CD4-positive, alpha-beta T cell (primary cell): ENCODE measurements around the gene SBK1. TPM values are rescaled to one million over a fixed set of nuclear protein-coding genes. Genes with fewer than 3 reads are reported as not detected.

ENCODE experiments used
- ATAC-seq: fragments of 200-7000 bp; cut with Tn5 transposase; one replicate; pipeline ENCODE4 v1.10.0; 2022; ENCODE audit warnings: mild to moderate bottlenecking; ENCODE audit not compliant: poor library complexity
- CTCF ChIA-PET: fragments of 350-600 bp; sonication (Branson Sonifier 250); formaldehyde crosslinking; loops from one replicate; lab custom pipeline; 2021; ENCODE audit warnings: antibody characterized with exemption, inconsistent platforms; lab: Charles Lee
- POLR2A ChIA-PET: fragments of 350-600 bp; sonication (Branson Sonifier 250); formaldehyde crosslinking; loops from one replicate; lab custom pipeline; 2021; ENCODE audit warnings: antibody characterized with exemption, inconsistent platforms; lab: Charles Lee
- DNase-seq, 14 experiments: peaks; one replicate each; pipeline ENCODE4 v3.0.0-alpha.2; 2013 to 2020; ENCODE audit warnings: mixed read lengths in 2 of 14
- H3K27ac ChIP-seq, 2 donors: one replicate each; pipeline versions ENCODE4 v1.5.1 to v1.7.0; 2013; ENCODE audit warnings: low read length in 2 of 2, low read depth in 1 of 2, mild to moderate bottlenecking in 1 of 2
- H3K27me3 ChIP-seq, 2 experiments: 1 replicate in 1 of 2; 2 replicates in 1 of 2; pipeline versions ENCODE4 v1.6.1 to v1.7.0; 2013; ENCODE audit warnings: low read length in 2 of 2, control low read depth in 1 of 2, mild to moderate bottlenecking in 1 of 2, moderate library complexity in 1 of 2; ENCODE audit not compliant: insufficient read depth in 2 of 2, control insufficient read depth in 1 of 2
- H3K36me3 ChIP-seq: one replicate; pipeline ENCODE4 v1.6.1; 2013; ENCODE audit warnings: low read length, control low read depth; ENCODE audit not compliant: insufficient read depth
- H3K4me1 ChIP-seq: one replicate; pipeline ENCODE4 v1.6.1; 2013; ENCODE audit warnings: low read length, control low read depth; ENCODE audit not compliant: insufficient read depth
- H3K4me3 ChIP-seq: one replicate; pipeline ENCODE4 v1.5.1; 2013; ENCODE audit warnings: mild to moderate bottlenecking, low read length, moderate library complexity
- H3K9me3 ChIP-seq, 2 experiments: 1 replicate in 1 of 2; 2 replicates in 1 of 2; pipeline versions ENCODE4 v1.6.1 to v1.7.0; 2013; ENCODE audit warnings: low read length in 2 of 2, mild to moderate bottlenecking in 2 of 2, control low read depth in 1 of 2, moderate library complexity in 1 of 2; ENCODE audit not compliant: control insufficient read depth in 1 of 2, insufficient read depth in 1 of 2
- H3K27ac Mint-ChIP-seq: one replicate; pipeline ENCODE4 v1.8.0; 2020; ENCODE audit warnings: mixed read lengths
- H3K27me3 Mint-ChIP-seq: one replicate; pipeline ENCODE4 v1.8.0; 2021; ENCODE audit warnings: mixed read lengths
- H3K36me3 Mint-ChIP-seq: one replicate; pipeline ENCODE4 v1.8.0; 2021; ENCODE audit warnings: low read depth, mixed read lengths
- H3K4me1 Mint-ChIP-seq: one replicate; pipeline ENCODE4 v1.8.0; 2021; ENCODE audit warnings: low read depth, mixed read lengths
- H3K4me3 Mint-ChIP-seq: one replicate; pipeline ENCODE4 v1.8.0; 2020; ENCODE audit warnings: mild to moderate bottlenecking, mixed read lengths
- H3K9me3 Mint-ChIP-seq: one replicate; pipeline ENCODE4 v1.8.0; 2020; ENCODE audit warnings: mixed read lengths
- CTCF ChIP-seq: fragments of 200-600 bp; IDR thresholded peaks from one replicate; pipeline ENCODE4 v1.8.0; 2022; ENCODE audit warnings: antibody characterized with exemption, mild to moderate bottlenecking
- intact Hi-C, 2 experiments: fragments of 100-400 bp; cut with DNase I in 1 of 2; cut with micrococcal nuclease in 1 of 2; formaldehyde crosslinking; loops; one replicate each; pipeline versions ENCODE4 v1.15.1 to v1.9.0; 2023 to 2025; cut with DNase I, micrococcal nuclease
- total RNA-seq, 174 experiments: library from RNA in 2 of 174; stranded (reverse) in 2 of 174; gene quantifications; one replicate each; pipeline ENCODE4 v1.2.3 and lab custom pipeline; 2021 to 2026

SBK1 gene
- total RNA-seq, 2 experiments from 2014 or later, result 13.0 to 13.5 TPM

GRCh38 chr16:28320023-28320561 lies 27.8 kb downstream of the SBK1 start:
- Histone ChIP-seq H3K27me3 (no peaks in the 10 kb centered on the region), H3K4me3 (no peak overlapping the region), H3K27ac (no peak overlapping the region), H3K9me3 (no peaks in the 10 kb centered on the region), H3K36me3 (peaks cover 17% of the 10 kb centered on the region), H3K4me1 (peaks cover 27% of the 10 kb centered on the region)
- no peak for ATAC-seq
- no peak for TF ChIP-seq CTCF
- H3K36me3 Mint-ChIP-seq, result peaks cover 36% of the 10 kb centered on the region
- ChIA-PET CTCF (no interaction called here), POLR2A (no interaction called here)
- peak in 1 of 14 experiments; percentile 35 for DNase-seq
- H3K9me3 Mint-ChIP-seq, result no peaks in the 10 kb centered on the region
- peaks cover 15% of the 10 kb centered on the region for H3K4me1 Mint-ChIP-seq
- H3K27me3 Mint-ChIP-seq, result no peaks in the 10 kb centered on the region
- H3K4me3 Mint-ChIP-seq, result no peak overlapping the region
- H3K27ac Mint-ChIP-seq, result no peak overlapping the region
- intact Hi-C loops, result no loop called here

- no peak overlapping the region for H3K4me3 Mint-ChIP-seq
- no peak overlapping the region for H3K4me3 ChIP-seq
- no peak overlapping the region for H3K27ac Mint-ChIP-seq
- ATAC-seq (no peak), DNase-seq (no peak)
- intact Hi-C loops, result no loop called here
- H3K27ac ChIP-seq, result no peak overlapping the region
- peaks cover 12% of the 10 kb centered on the region for H3K4me1 Mint-ChIP-seq
- peaks cover 17% of the 10 kb centered on the region for H3K36me3 ChIP-seq
- no peaks in the 10 kb centered on the region for H3K9me3 Mint-ChIP-seq
- TF ChIP-seq CTCF, result no peak
- H3K27me3 ChIP-seq, result no peaks in the 10 kb centered on the region
- CTCF ChIA-PET, result no interaction called here
- peaks cover 33% of the 10 kb centered on the region for H3K36me3 Mint-ChIP-seq
- POLR2A ChIA-PET, result interaction anchor here (1.3 kb wide), 1 partner anchor 43 kb away, joined by 6 read pairs; no protein-coding TSS in a partner anchor
- H3K9me3 ChIP-seq, result no peaks in the 10 kb centered on the region
- H3K27me3 Mint-ChIP-seq, result no peaks in the 10 kb centered on the region
- H3K4me1 ChIP-seq, result peaks cover 27% of the 10 kb centered on the region
Measured at GRCh38 chr16:28320741-28321140, 28.4 kb downstream of the SBK1 start.

GRCh38 chr16:28321700-28322411 lies 29.5 kb downstream of the SBK1 start:
- CTCF ChIA-PET, result interaction anchor here (1.1 kb wide), 1 partner anchor 44 kb away, joined by 4 read pairs; no protein-coding TSS in a partner anchor
- no peaks in the 10 kb centered on the region for H3K9me3 ChIP-seq

More at GRCh38 chr16:28321700-28322411, 29.5 kb downstream of the SBK1 start:
- POLR2A ChIA-PET, result interaction anchor here (1.3 kb wide), 1 partner anchor 44 kb away, joined by 6 read pairs; no protein-coding TSS in a partner anchor
- H3K36me3 ChIP-seq, result peaks cover 17% of the 10 kb centered on the region
- no peaks in the 10 kb centered on the region for H3K27me3 ChIP-seq
- peaks cover 11% of the 10 kb centered on the region for H3K4me1 Mint-ChIP-seq
- intact Hi-C loops, result no loop called here
- ATAC-seq (peak; percentile 64), DNase-seq (peak in 11 of 14 experiments; percentile 17 to 58 (median 28))
- peak; percentile 66 for TF ChIP-seq CTCF
- peaks cover 18% of the 10 kb centered on the region for H3K4me1 ChIP-seq
- H3K4me3 Mint-ChIP-seq, result no peak overlapping the region
- H3K9me3 Mint-ChIP-seq, result no peaks in the 10 kb centered on the region
- no peak overlapping the region for H3K27ac Mint-ChIP-seq
- no peak overlapping the region for H3K4me3 ChIP-seq
- H3K27me3 Mint-ChIP-seq, result no peaks in the 10 kb centered on the region
- H3K27ac ChIP-seq, result no peak overlapping the region
- H3K36me3 Mint-ChIP-seq, result peaks cover 32% of the 10 kb centered on the region
